HEK293 (cell line): ENCODE data around the gene RANBP1.

ENCODE experiments used
- BCL11B ChIP-seq: fragments of 450-650 bp; formaldehyde crosslinking; IDR thresholded peaks from 2 replicates; pipeline ENCODE4 v1.5.1; 2016; ENCODE audit warnings: low read depth, missing biosample characterization, missing genetic modification characterization
- CTCF ChIP-seq: fragments of 450-650 bp; formaldehyde crosslinking; IDR thresholded peaks from 2 replicates; pipeline ENCODE4 v1.5.1; 2016; ENCODE audit warnings: missing biosample characterization, missing genetic modification characterization
- GFI1B ChIP-seq: fragments of 450-650 bp; formaldehyde crosslinking; IDR thresholded peaks from 2 replicates; pipeline ENCODE4 v1.5.1; 2016; ENCODE audit warnings: missing biosample characterization, missing genetic modification characterization
- GLIS1 ChIP-seq: fragments of 450-650 bp; formaldehyde crosslinking; IDR thresholded peaks from 2 replicates; pipeline ENCODE4 v1.5.1; 2016; ENCODE audit warnings: missing biosample characterization, missing genetic modification characterization
- HOXA7 ChIP-seq: sonication (generic); formaldehyde crosslinking; IDR thresholded peaks from 2 replicates; pipeline ENCODE4 v1.8.1; 2022; ENCODE audit warnings: missing genetic modification reagents, borderline replicate concordance
- REPIN1 ChIP-seq: fragments of 450-650 bp; formaldehyde crosslinking; IDR thresholded peaks from 2 replicates; pipeline ENCODE4 v1.5.1; 2017; ENCODE audit warnings: missing biosample characterization, missing genetic modification characterization, low read depth
- SP7 ChIP-seq: fragments of 450-650 bp; formaldehyde crosslinking; IDR thresholded peaks from 2 replicates; pipeline ENCODE4 v1.5.1; 2016; ENCODE audit warnings: missing biosample characterization, missing genetic modification characterization
- ZBTB10 ChIP-seq: fragments of 450-650 bp; formaldehyde crosslinking; IDR thresholded peaks from 2 replicates; pipeline ENCODE4 v1.5.1; 2016; ENCODE audit warnings: missing biosample characterization, missing genetic modification characterization
- ZBTB21 ChIP-seq: fragments of 450-650 bp; formaldehyde crosslinking; IDR thresholded peaks from 2 replicates; pipeline ENCODE4 v1.5.1; 2017; ENCODE audit warnings: missing biosample characterization, missing genetic modification characterization
- ZEB2 ChIP-seq: fragments of 450-650 bp; formaldehyde crosslinking; IDR thresholded peaks from 2 replicates; pipeline ENCODE4 v1.5.1; 2016; ENCODE audit warnings: missing biosample characterization, missing genetic modification characterization
- ZFP41 ChIP-seq: fragments of 450-650 bp; formaldehyde crosslinking; IDR thresholded peaks from 2 replicates; pipeline ENCODE4 v1.5.1; 2016; ENCODE audit warnings: missing biosample characterization, missing genetic modification characterization, borderline replicate concordance
- ZNF184 ChIP-seq: fragments of 450-650 bp; IDR thresholded peaks from 2 replicates; pipeline ENCODE4 v1.5.1; 2018; ENCODE audit warnings: missing biosample characterization, mild to moderate bottlenecking, missing genetic modification characterization
- ZNF211 ChIP-seq: fragments of 450-650 bp; formaldehyde crosslinking; IDR thresholded peaks from 2 replicates; pipeline ENCODE4 v1.5.1; 2016; ENCODE audit warnings: low read depth, missing biosample characterization, missing genetic modification characterization
- ZNF354C ChIP-seq: fragments of 450-650 bp; formaldehyde crosslinking; IDR thresholded peaks from 2 replicates; pipeline ENCODE4 v1.5.1; 2016; ENCODE audit warnings: missing biosample characterization, missing genetic modification characterization, low read depth, borderline replicate concordance
- ZNF391 ChIP-seq: fragments of 450-650 bp; formaldehyde crosslinking; IDR thresholded peaks from 2 replicates; pipeline ENCODE4 v1.5.1; 2016; ENCODE audit warnings: low read depth, missing biosample characterization, missing genetic modification characterization, borderline replicate concordance
- ZNF473 ChIP-seq: fragments of 450-650 bp; formaldehyde crosslinking; IDR thresholded peaks from 2 replicates; pipeline ENCODE4 v1.5.1; 2017; ENCODE audit warnings: missing biosample characterization, missing genetic modification characterization
- ZNF548 ChIP-seq: fragments of 450-650 bp; formaldehyde crosslinking; IDR thresholded peaks from 2 replicates; pipeline ENCODE4 v1.5.1; 2016; ENCODE audit warnings: missing biosample characterization, missing genetic modification characterization
- ZNF639 ChIP-seq: fragments of 450-650 bp; formaldehyde crosslinking; IDR thresholded peaks from 2 replicates; pipeline ENCODE4 v1.5.1; 2016; ENCODE audit warnings: missing biosample characterization, missing genetic modification characterization
- ZNF785 ChIP-seq: fragments of 450-650 bp; formaldehyde crosslinking; IDR thresholded peaks from 2 replicates; pipeline ENCODE4 v1.5.1; 2016; ENCODE audit warnings: missing biosample characterization, missing genetic modification characterization
- ZSCAN23 ChIP-seq: fragments of 450-650 bp; formaldehyde crosslinking; IDR thresholded peaks from 2 replicates; pipeline ENCODE4 v1.5.1; 2016; ENCODE audit warnings: missing biosample characterization, missing genetic modification characterization
- TF ChIP-seq, protein P1 (sequence below): fragments of 450-650 bp; formaldehyde crosslinking; IDR thresholded peaks from 2 replicates; pipeline ENCODE4 v1.5.1; 2016; ENCODE audit warnings: missing biosample characterization, missing genetic modification characterization, borderline replicate concordance
- TF ChIP-seq, protein P2 (sequence below): fragments of 450-650 bp; formaldehyde crosslinking; IDR thresholded peaks from 2 replicates; pipeline ENCODE4 v1.5.1; 2016; ENCODE audit warnings: missing biosample characterization, missing genetic modification characterization
- TF ChIP-seq, protein P3 (sequence below): fragments of 450-650 bp; formaldehyde crosslinking; IDR thresholded peaks from 2 replicates; pipeline ENCODE4 v1.5.1; 2016; ENCODE audit warnings: missing biosample characterization, missing genetic modification characterization
- TF ChIP-seq, protein P4 (sequence below): fragments of 450-650 bp; formaldehyde crosslinking; IDR thresholded peaks from 2 replicates; pipeline ENCODE4 v1.5.1; 2016; ENCODE audit warnings: missing biosample characterization, missing genetic modification characterization
- TF ChIP-seq, protein P5 (sequence below): fragments of 450-650 bp; formaldehyde crosslinking; IDR thresholded peaks from 2 replicates; pipeline ENCODE4 v1.5.1; 2016; ENCODE audit warnings: missing biosample characterization, missing genetic modification characterization

RANBP1 gene

GRCh38 chr22:20128902-20129746 lies 13.2 kb downstream of the RANBP1 start (continued):
- TF ChIP-seq, protein P1, sequence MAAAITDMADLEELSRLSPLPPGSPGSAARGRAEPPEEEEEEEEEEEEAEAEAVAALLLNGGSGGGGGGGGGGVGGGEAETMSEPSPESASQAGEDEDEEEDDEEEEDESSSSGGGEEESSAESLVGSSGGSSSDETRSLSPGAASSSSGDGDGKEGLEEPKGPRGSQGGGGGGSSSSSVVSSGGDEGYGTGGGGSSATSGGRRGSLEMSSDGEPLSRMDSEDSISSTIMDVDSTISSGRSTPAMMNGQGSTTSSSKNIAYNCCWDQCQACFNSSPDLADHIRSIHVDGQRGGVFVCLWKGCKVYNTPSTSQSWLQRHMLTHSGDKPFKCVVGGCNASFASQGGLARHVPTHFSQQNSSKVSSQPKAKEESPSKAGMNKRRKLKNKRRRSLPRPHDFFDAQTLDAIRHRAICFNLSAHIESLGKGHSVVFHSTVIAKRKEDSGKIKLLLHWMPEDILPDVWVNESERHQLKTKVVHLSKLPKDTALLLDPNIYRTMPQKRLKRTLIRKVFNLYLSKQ (tag by site-specific recombination), result no peak
- no peak for TF ChIP-seq ZNF785 (tag by site-specific recombination)
- no peak for TF ChIP-seq ZNF354C
- no peak for TF ChIP-seq ZSCAN23 (tag by site-specific recombination)
- no peak; the same call in 1 of the 2 replicates for TF ChIP-seq ZEB2
- TF ChIP-seq ZFP41, result no peak
- no peak; the same call in 1 of the 2 replicates for TF ChIP-seq ZNF391 (tag by site-specific recombination)
- no peak for TF ChIP-seq ZNF473 (tag by site-specific recombination)
- TF ChIP-seq GFI1B, result no peak
- TF ChIP-seq ZNF211 (tag by site-specific recombination), result no peak
- no peak for TF ChIP-seq ZBTB21 (tag by site-specific recombination)
- no peak; the same call in 1 of the 2 replicates for TF ChIP-seq SP7
- no peak for TF ChIP-seq HOXA7 (CRISPR knock-in tag)
- TF ChIP-seq, protein P2, sequence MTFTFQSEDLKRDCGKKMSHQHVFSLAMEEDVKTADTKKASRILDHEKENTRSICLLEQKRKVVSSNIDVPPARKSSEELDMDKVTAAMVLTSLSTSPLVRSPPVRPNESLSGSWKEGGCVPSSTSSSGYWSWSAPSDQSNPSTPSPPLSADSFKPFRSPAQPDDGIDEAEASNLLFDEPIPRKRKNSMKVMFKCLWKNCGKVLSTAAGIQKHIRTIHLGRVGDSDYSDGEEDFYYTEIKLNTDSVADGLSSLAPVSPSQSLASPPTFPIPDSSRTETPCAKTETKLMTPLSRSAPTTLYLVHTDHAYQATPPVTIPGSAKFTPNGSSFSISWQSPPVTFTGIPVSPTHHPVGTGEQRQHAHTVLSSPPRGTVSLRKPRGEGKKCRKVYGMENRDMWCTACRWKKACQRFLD (tag by site-specific recombination), result no peak
- TF ChIP-seq BCL11B (tag by site-specific recombination), result no peak
- TF ChIP-seq GLIS1 (tag by site-specific recombination), result peak; percentile 95
- no peak for TF ChIP-seq ZNF548 (tag by site-specific recombination)
- TF ChIP-seq, protein P3, sequence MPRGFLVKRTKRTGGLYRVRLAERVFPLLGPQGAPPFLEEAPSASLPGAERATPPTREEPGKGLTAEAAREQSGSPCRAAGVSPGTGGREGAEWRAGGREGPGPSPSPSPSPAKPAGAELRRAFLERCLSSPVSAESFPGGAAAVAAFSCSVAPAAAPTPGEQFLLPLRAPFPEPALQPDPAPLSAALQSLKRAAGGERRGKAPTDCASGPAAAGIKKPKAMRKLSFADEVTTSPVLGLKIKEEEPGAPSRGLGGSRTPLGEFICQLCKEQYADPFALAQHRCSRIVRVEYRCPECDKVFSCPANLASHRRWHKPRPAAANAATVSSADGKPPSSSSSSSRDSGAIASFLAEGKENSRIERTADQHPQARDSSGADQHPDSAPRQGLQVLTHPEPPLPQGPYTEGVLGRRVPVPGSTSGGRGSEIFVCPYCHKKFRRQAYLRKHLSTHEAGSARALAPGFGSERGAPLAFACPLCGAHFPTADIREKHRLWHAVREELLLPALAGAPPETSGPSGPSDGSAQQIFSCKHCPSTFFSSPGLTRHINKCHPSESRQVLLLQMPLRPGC (tag by site-specific recombination), result no peak
- TF ChIP-seq ZNF184 (tag by site-specific recombination), result no peak
- TF ChIP-seq CTCF (tag by site-specific recombination), result peak; percentile 90
- peak; percentile 43; the same call in 1 of the 2 replicates for TF ChIP-seq ZNF639 (tag by site-specific recombination)
- TF ChIP-seq REPIN1 (tag by site-specific recombination), result no peak
- TF ChIP-seq ZBTB10 (tag by site-specific recombination), result peak; percentile 35; the same call in 1 of the 2 replicates
- TF ChIP-seq, protein P4, sequence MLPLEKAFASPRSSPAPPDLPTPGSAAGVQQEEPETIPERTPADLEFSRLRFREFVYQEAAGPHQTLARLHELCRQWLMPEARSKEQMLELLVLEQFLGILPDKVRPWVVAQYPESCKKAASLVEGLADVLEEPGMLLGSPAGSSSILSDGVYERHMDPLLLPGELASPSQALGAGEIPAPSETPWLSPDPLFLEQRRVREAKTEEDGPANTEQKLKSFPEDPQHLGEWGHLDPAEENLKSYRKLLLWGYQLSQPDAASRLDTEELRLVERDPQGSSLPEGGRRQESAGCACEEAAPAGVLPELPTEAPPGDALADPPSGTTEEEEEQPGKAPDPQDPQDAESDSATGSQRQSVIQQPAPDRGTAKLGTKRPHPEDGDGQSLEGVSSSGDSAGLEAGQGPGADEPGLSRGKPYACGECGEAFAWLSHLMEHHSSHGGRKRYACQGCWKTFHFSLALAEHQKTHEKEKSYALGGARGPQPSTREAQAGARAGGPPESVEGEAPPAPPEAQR (tag by site-specific recombination), result no peak
- TF ChIP-seq, protein P5, sequence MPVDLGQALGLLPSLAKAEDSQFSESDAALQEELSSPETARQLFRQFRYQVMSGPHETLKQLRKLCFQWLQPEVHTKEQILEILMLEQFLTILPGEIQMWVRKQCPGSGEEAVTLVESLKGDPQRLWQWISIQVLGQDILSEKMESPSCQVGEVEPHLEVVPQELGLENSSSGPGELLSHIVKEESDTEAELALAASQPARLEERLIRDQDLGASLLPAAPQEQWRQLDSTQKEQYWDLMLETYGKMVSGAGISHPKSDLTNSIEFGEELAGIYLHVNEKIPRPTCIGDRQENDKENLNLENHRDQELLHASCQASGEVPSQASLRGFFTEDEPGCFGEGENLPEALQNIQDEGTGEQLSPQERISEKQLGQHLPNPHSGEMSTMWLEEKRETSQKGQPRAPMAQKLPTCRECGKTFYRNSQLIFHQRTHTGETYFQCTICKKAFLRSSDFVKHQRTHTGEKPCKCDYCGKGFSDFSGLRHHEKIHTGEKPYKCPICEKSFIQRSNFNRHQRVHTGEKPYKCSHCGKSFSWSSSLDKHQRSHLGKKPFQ (tag by site-specific recombination), result no peak
